Measurements from ENCODE around the gene IL10RB. TPM values are rescaled to one million over a fixed set of nuclear protein-coding genes. Genes with fewer than 3 reads are reported as not detected.

IL10RB gene
- total RNA-seq, 1 experiment from 2014 or later: 13.4 TPM

GRCh38 chr21:33266789-33267135 lies 595 bp downstream of the IL10RB start:
- DNase-seq (ENCODE audit: low spot score): no peak

GRCh38 chr21:33267250-33267649 lies 1.1 kb downstream of the IL10RB start:
- no peak for DNase-seq (ENCODE audit: low spot score)

GRCh38 chr21:33268393-33268736 lies 2.2 kb downstream of the IL10RB start:
- no peak for DNase-seq (ENCODE audit: low spot score)

DNA sequence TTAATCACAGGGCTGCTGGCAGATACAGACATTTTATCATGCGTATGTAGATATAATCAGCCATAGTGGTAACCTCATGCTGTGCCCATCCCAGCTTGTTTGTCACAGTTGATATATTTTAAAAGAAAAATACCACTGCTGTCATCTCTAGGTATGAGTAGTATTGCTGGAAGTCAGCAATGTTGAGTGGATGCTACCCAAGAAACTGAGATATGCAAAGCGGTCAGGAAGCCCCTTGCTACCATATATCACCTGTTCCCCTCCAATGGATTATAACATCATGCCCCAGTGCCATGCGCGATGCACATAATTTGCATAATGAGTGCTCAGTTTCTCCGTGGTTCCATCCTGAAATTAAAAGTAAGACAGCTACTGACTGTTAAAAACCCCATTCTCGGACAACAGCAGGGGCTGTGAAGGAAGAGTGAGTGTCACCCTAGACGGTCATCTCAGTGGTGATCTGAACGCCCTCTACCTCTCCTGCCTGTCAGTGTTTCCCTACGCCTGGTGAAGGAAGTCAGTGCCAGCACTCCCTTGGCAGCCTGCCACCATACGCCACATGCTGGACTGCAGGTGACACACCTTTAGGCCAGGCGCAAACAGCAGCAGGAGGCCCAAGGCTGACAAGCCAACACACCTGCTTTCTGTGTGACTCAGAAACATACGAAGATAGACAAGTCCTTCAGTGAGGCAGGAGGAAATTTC lies 2.7 kb downstream of the IL10RB start:
- DNase-seq (ENCODE audit: low spot score): peak; percentile 92

DNA sequence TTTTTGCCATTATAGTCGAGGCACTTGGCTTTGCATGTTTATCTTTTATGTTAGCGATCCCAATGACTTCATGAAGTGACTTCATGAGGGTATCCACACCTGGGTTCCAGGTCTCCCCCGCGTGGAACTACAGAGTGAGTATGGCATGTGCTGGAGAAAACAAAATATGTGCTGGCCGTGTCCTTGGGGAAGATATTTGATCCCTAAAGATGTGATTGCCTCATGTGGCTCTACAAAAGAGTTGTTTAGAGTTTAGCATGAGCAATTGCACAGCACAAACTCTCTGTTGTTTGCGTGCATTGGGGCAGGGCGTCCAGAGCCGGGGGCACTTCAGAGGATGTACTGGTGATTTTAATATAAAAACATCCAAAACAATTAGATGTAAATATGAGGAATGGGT lies 4.8 kb downstream of the IL10RB start:
- no peak for DNase-seq (ENCODE audit: low spot score)

- DNase-seq (ENCODE audit: low spot score): no peak
These were observed 6.9 kb downstream of the IL10RB start for GRCh38 chr21:33273044-33273443.

GRCh38 chr21:33278721-33279120 lies 12.6 kb downstream of the IL10RB start:
- no peak for DNase-seq (ENCODE audit: low spot score)

- DNase-seq (ENCODE audit: low spot score): no peak
These were observed 13.2 kb downstream of the IL10RB start for GRCh38 chr21:33279330-33279820.

DNA sequence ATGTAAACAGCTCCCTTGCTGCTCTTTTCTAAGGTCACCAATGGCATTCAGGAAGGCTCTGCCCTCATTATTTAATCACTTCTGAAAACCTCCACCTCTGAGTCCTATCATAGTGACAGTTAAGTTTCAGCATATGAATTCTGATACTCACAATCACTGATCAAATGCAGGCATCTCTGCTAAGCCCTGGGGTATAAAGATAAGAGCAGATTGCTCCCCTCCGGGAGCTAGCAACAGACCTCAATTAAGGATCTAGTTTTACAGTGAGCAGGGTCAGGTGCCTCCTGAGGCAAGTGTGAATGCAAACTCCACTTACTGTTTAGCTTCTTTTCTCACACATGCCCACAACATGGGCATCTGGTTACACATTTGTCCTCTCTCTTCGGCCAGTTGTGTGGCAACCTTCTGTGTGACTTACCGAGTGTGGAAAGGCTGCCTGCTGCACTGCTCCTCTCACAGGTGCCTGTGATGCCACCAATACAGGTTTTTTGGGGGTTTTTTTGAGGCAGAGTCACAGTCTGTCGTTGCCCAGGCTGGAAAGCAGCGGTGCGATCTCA lies 15.0 kb downstream of the IL10RB start:
- DNase-seq (ENCODE audit: low spot score): no peak

DNA sequence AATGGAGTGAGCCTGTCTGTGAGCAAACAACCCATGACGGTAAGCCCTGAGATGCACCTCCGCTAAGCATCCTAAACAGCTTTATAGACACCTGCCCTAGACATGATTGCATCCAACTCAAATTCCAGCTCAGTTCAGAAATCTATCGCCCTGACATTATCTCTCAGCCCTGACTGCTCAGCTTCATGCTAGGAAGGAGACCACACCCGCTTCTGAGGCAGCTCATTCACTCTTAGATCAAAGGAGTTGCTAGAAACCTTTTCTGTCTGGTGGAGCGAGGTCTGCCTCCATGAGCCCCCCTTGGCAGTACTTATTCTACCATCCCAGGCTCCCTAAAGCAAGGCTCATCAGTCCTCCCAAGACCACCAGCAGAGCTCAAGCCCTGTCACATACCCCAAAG lies 17.0 kb downstream of the IL10RB start:
- no peak for DNase-seq (ENCODE audit: low spot score)

DNA sequence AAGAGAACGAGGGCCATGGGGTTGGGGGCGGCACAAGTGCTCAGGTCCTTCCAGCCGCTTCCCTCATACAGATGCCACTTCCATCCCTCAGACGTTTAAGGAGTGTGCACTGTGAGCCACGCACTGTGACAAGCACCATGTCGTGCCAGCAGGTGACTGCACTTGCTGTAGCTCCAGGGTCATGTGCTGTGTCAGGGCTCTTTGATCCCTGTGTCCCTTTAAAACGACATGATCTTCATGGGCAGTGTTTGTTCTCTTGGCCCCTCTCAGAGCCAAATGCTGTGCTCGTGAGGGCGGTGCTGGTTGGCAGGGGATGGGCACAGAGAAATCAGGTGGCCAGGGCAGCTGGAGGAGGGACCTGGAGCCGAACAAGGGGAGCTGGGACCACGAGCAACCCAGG lies 19.9 kb downstream of the IL10RB start:
- DNase-seq (ENCODE audit: low spot score): no peak

DNA sequence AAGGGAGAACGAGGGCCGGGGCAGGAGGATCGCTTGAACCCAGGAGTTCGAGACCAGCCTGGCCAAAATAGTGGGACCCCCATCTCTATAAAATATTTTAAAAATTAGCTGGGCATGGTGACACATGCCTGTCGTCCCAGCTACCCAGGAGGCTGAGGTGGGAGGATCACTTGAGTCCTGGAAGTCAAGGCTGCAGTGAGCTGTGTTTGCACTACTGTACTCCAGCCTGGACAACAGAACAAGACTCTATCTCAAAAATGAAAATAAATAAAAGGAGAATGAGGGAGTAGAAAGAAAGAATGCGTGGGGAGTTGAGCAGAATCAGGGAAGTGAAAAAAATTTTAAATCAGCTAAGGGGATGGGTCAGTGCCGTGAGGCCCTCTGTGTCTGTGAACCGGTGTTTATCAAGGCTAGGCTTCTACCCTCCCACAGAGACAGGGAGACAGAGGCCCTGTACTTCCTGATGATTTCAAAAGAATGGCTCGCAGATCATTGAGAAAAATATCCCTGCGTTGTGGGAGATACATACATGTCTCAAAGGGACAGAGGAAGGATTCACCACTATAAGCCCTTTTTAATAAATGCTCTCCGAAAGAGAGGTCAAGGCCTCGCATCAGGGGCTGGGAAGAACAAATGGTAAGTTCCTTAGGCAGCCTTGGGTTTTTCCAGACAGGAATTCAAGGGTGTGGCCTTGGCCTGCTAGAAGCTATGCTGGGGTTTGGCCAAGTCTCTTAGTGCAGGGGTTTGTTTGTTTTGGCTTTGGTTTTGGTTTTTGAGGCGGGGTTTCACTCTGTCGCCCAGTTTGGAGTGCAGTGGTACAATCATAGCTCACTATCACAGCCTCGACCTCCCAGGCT lies 20.7 kb downstream of the IL10RB start:
- DNase-seq (ENCODE audit: low spot score): no peak

GRCh38 chr21:33289199-33289819 lies 23.1 kb downstream of the IL10RB start:
- DNase-seq (ENCODE audit: low spot score): no peak

DNA sequence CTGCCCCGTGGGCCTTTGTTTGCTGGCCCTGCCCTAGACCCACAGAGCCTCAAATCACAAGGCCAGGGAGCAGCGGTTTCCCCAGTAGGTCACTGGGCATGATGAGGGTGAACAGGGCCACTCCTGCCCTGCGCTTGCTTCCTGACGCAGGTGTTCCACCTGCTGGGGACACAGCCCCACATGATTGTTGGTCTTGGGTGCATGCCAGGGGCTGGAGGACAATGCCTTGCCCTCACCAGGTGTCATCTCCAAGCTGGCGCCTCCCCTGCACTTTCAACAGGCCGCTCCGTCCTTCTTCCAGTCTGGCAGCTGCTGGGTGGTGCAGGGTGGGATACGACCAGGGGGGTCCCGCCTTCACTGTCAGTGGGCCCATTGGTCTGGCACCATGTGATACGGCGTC lies 24.3 kb downstream of the IL10RB start:
- no peak for DNase-seq (ENCODE audit: low spot score)

DNA sequence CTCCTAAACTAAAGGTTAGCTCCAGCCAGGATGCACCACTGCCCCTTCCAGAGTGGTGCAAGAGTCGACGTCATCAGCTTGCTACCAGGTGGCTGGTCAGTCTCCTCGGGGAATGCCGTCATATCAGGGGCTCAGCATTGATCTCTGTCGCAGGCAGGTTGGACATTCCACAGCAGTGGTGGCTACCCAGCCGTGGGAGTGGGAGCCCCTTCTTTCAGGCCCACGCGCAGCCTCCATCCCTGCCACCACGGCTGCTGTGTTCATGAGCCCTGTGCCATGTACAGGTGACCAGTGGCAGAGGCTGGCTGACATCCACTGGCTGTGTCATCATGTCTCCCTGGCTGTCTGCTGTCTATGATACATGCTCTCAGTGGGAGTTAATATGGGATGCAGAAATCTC lies 25.5 kb downstream of the IL10RB start:
- no peak for DNase-seq (ENCODE audit: low spot score)

DNA sequence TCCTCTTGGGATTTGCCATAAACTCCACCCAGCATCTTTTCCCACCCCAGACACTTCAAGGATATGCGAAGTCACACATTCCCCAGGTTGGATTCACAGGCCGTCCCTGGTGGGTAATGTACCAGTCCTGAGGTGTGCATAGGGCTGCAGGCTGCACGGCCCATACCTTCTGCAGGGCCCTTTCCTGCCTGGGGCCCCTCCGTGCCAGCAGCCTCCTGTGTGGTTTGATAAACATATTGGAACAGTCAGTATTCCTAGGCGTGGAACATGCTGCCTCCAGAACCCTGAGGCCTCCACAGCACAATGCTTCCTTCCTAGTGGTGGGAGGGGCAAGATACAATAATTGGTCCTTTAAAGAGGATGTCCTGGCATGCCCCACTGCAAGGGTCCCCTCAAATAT lies 26.6 kb downstream of the IL10RB start:
- no peak for DNase-seq (ENCODE audit: low spot score)

DNA sequence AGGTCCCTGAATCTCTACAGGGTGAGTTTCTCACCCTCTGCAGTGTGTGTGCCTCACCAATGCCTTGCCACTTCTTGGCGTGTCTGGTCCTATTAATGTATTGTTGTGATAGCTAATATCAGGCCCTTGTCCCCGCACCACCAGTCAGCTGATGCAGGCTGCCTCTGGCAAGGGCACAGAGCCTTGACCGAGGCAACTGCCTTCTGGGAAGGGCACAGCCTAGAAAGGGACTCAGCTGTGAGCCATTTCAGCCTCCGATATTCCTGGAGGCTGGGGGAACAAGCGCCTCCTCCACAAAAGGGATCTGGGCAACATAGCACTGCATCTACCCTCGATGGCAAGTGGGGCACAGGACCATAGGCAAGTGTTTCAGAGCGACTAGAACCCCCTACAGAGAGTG lies 27.0 kb downstream of the IL10RB start:
- DNase-seq (ENCODE audit: low spot score): no peak

- DNase-seq (ENCODE audit: low spot score): no peak
These were observed 27.6 kb downstream of the IL10RB start for GRCh38 chr21:33293811-33294216.

GRCh38 chr21:33296156-33296555 lies 30.0 kb downstream of the IL10RB start:
- DNase-seq (ENCODE audit: low spot score): no peak

- DNase-seq (ENCODE audit: low spot score): no peak
These were observed 33.1 kb downstream of the IL10RB start for GRCh38 chr21:33299181-33299752.

DNA sequence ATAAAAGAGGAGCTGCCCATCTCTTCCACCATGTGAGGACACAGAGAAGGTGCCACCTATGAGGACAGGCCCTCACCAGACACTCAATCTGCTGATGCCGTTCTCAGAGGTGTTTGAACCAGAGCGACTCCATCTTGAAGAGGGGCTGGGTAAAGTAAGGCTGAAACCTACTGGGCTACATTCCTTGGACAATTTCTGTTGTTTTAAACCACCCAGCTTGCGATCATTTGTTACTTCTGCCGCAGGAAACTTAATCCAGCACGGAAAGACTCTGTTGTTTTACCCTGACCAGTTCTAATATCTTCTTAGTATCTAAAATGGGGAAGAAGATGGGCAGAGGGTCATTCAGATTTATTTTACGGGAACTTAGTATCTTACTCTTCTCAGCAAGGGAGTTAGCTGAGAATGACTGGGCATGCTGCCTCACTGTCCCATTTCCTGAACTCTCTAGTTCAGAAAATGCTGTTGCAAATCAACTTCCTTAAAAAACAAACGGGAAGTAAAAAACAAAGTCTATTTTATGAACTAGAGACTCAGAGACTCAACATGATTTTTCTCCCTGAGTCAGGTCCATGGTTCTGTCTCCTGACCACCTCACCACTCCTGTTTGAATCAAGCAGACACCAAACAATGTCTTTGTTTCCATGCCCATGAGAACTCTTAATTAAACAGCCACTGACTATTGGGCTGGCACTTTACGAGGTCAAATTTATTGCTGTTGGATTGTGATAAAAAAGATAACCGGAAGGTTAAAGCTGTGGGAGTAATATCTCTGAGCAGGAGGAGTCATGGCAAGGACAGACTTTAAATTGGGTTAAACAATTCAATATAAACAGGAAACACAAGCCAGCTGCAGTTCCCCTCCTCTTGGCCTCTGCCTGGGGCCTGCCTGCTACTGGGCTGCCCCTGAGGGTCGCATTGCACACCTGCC lies 34.8 kb downstream of the IL10RB start:
- DNase-seq (ENCODE audit: low spot score): peak; percentile 57

Measured in HT-29 (cell line).